Cardiac muscle cell (in vitro differentiated cells and primary cell): ENCODE results near the gene CREB3L1. TPM values are rescaled to one million over a fixed set of nuclear protein-coding genes. Genes with fewer than 3 reads are reported as not detected.

Source experiments
- DNase-seq, 2 donors: peaks; one replicate each; pipeline versions ENCODE4 v3.0.0 to v3.0.0-alpha.2; 2010 to 2017; ENCODE audit warnings: low read depth in 1 of 2, low spot score in 1 of 2
- H3K27ac ChIP-seq: fragments of 200-600 bp; sonication (generic); 2 replicates; pipeline ENCODE4 v1.5.1; 2016
- H3K27me3 ChIP-seq: fragments of 200-600 bp; sonication (generic); 2 replicates; pipeline ENCODE4 v1.6.0; 2016; ENCODE audit warnings: control low read depth
- H3K36me3 ChIP-seq: fragments of 200-600 bp; sonication (generic); 2 replicates; pipeline ENCODE4 v1.5.1; 2016; ENCODE audit warnings: control low read depth
- H3K4me1 ChIP-seq: fragments of 200-600 bp; sonication (generic); 2 replicates; pipeline ENCODE4 v1.8.1; 2017; ENCODE audit warnings: low read depth, mild to moderate bottlenecking, mixed run types
- H3K4me3 ChIP-seq: fragments of 200-600 bp; sonication (generic); 2 replicates; pipeline ENCODE4 v1.5.1; 2016; ENCODE audit warnings: mild to moderate bottlenecking
- H3K9me3 ChIP-seq: fragments of 200-600 bp; sonication (generic); 2 replicates; pipeline ENCODE4 v1.5.1; 2017; ENCODE audit warnings: low read depth, mild to moderate bottlenecking, control low read depth
- CTCF ChIP-seq: IDR thresholded peaks from 2 replicates; pipeline ENCODE4 v1.5.1; 2012; ENCODE audit warnings: low read depth, mild to moderate bottlenecking, low read length
- polyA plus RNA-seq: library from polyadenylated mRNA; unstranded; fragments of >200 nt; fragmentation: Nextera tagmentation; extraction: Ambion mirVana; gene quantifications from 2 replicates; pipeline ENCODE4 v1.2.1, GENCODE V29; 2016
- total RNA-seq: library from RNA; depleted of rRNA; stranded (reverse); fragments of >200 nt; gene quantifications from 2 replicates; pipeline ENCODE4 v1.2.3, GENCODE V29; 2016

CREB3L1 gene
- total and polyA plus RNA-seq, 2 experiments from 2014 or later: 3.8 to 14.1 TPM

DNA sequence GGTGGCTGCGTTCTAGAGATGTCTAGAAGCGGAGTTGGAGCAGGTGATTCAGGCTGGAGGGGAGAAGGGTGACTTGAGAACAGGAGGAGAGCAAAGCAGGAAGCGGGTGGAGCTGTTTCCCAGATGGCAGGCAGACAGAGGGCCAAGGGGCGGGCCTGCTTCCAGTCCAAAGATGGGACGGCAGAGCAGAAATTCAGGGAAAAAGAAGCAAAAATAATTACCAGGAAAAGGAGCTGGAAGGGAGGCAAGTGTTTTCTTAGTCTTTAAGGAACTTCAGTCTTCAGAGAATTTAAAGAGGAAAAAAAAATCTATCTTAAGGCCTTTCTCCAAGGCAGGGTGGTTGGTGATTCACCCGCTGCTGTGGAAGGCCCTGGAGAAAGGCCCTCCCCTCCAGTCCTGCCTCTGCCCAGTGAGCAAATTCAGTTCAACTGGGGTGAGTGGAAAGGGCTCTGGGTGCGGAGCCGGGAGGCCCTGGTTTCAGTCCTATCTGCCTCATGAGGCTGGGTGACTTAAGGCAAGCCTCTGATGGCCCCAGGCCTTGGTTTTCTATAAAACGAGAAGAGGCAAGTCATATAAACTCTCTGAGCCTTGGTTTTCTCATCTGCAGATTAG lies 4.5 kb upstream of the CREB3L1 start:
- Histone ChIP-seq H3K4me3 (no peak overlapping the region), H3K9me3 (no peaks in the 10 kb centered on the region), H3K27me3 (no peaks in the 10 kb centered on the region), H3K36me3 (no peaks in the 10 kb centered on the region), H3K27ac (no peak overlapping the region), H3K4me1 (peaks cover 30% of the 10 kb centered on the region)
- TF ChIP-seq CTCF: no peak
- DNase-seq: peak in 1 of 2 donors; percentile 79

- DNase-seq: peak in 1 of 2 donors; percentile 65
- Histone ChIP-seq H3K4me1 (peaks cover 30% of the 10 kb centered on the region), H3K4me3 (no peak overlapping the region), H3K36me3 (no peaks in the 10 kb centered on the region), H3K9me3 (no peaks in the 10 kb centered on the region), H3K27ac (no peak overlapping the region), H3K27me3 (no peaks in the 10 kb centered on the region)
- TF ChIP-seq CTCF: no peak
These were observed 3.8 kb upstream of the CREB3L1 start for GRCh38 chr11:46273511-46274205.

GRCh38 chr11:46275964-46276641 lies 1.4 kb upstream of the CREB3L1 start:
- no peak for TF ChIP-seq CTCF
- Histone ChIP-seq H3K27me3 (no peaks in the 10 kb centered on the region), H3K27ac (peak overlapping the region; percentile 4), H3K4me1 (peaks cover 28% of the 10 kb centered on the region), H3K4me3 (no peak overlapping the region), H3K36me3 (no peaks in the 10 kb centered on the region), H3K9me3 (no peaks in the 10 kb centered on the region)
- no peak for DNase-seq

GRCh38 chr11:46277313-46277621 lies 195 bp upstream of the CREB3L1 start:
- H3K27ac ChIP-seq: no peak overlapping the region
- H3K27me3 ChIP-seq: no peaks in the 10 kb centered on the region
- H3K36me3 ChIP-seq: no peaks in the 10 kb centered on the region
- H3K4me1 ChIP-seq: peaks cover 30% of the 10 kb centered on the region
- peak; percentile 71 to 89 for DNase-seq
- TF ChIP-seq CTCF: no peak
- H3K9me3 ChIP-seq: no peaks in the 10 kb centered on the region
- peak overlapping the region; percentile 74 for H3K4me3 ChIP-seq

- H3K4me3 ChIP-seq: peak overlapping the region; percentile 74
- no peaks in the 10 kb centered on the region for H3K36me3 ChIP-seq
- no peaks in the 10 kb centered on the region for H3K27me3 ChIP-seq
- H3K9me3 ChIP-seq: no peaks in the 10 kb centered on the region
- peak; percentile 80 for TF ChIP-seq CTCF
- DNase-seq: peak; percentile 67 to 81
- H3K27ac ChIP-seq: no peak overlapping the region
- H3K4me1 ChIP-seq: peaks cover 24% of the 10 kb centered on the region
These were observed 1.1 kb downstream of the CREB3L1 start for GRCh38 chr11:46278387-46279125.
